ENCODE results near the gene KCNN1.

Gene KCNN1

GRCh38 chr19:17946965-17947784, 19.7 kb upstream of the KCNN1 start:
- DNase-seq: no peak
- Histone ChIP-seq H3K4me3 (ENCODE audit: low read depth, low read length) (peak overlapping the region; percentile 52), H3K27ac (no peak overlapping the region), H3K27me3 (replicated peaks) (peaks cover 32% of the 10 kb centered on the region), H3K36me3 (replicated peaks) (peaks cover 5% of the 10 kb centered on the region)
- in situ Hi-C loops (cut with HindIII; ENCODE audit: low pct_ligation_motif_present, low sequenced_read_pairs): no loop called here
- TF ChIP-seq CTCF (IDR thresholded peaks at IDR 0.05; ENCODE audit: low read depth, low read length, missing control alignments): peak; percentile 29

- no peak for TF ChIP-seq CTCF (IDR thresholded peaks at IDR 0.05; ENCODE audit: low read depth, low read length, missing control alignments)
- H3K4me3 ChIP-seq (ENCODE audit: low read depth, low read length): peak overlapping the region; percentile 52
- H3K27ac ChIP-seq: no peak overlapping the region
- DNase-seq: peak; percentile 72
- in situ Hi-C loops (cut with HindIII; ENCODE audit: low pct_ligation_motif_present, low sequenced_read_pairs): no loop called here
- peaks cover 5% of the 10 kb centered on the region for H3K36me3 ChIP-seq (replicated peaks)
- H3K27me3 ChIP-seq (replicated peaks): peaks cover 40% of the 10 kb centered on the region
Observed at GRCh38 chr19:17947815-17948513, 18.9 kb upstream of the KCNN1 start.

GRCh38 chr19:17948514-17948900, 18.4 kb upstream of the KCNN1 start:
- TF ChIP-seq CTCF (IDR thresholded peaks at IDR 0.05; ENCODE audit: low read depth, low read length, missing control alignments): no peak
- no peak for DNase-seq
- Histone ChIP-seq H3K36me3 (replicated peaks) (peaks cover 3% of the 10 kb centered on the region), H3K4me3 (ENCODE audit: low read depth, low read length) (peak overlapping the region; percentile 49), H3K27ac (no peak overlapping the region), H3K27me3 (replicated peaks) (peaks cover 45% of the 10 kb centered on the region)
- in situ Hi-C loops (cut with HindIII; ENCODE audit: low pct_ligation_motif_present, low sequenced_read_pairs): no loop called here

GRCh38 chr19:17948931-17949930, 17.7 kb upstream of the KCNN1 start:
- no peak for DNase-seq
- Histone ChIP-seq H3K4me3 (ENCODE audit: low read depth, low read length) (no peak overlapping the region), H3K27me3 (replicated peaks) (peaks cover 52% of the 10 kb centered on the region), H3K36me3 (replicated peaks) (no peaks in the 10 kb centered on the region), H3K27ac (no peak overlapping the region)
- in situ Hi-C loops (cut with HindIII; ENCODE audit: low pct_ligation_motif_present, low sequenced_read_pairs): no loop called here
- TF ChIP-seq CTCF (IDR thresholded peaks at IDR 0.05; ENCODE audit: low read depth, low read length, missing control alignments): no peak

- no peak for DNase-seq
- Histone ChIP-seq H3K27me3 (replicated peaks) (peaks cover 56% of the 10 kb centered on the region), H3K4me3 (ENCODE audit: low read depth, low read length) (no peak overlapping the region), H3K27ac (no peak overlapping the region), H3K36me3 (replicated peaks) (no peaks in the 10 kb centered on the region)
- in situ Hi-C loops (cut with HindIII; ENCODE audit: low pct_ligation_motif_present, low sequenced_read_pairs): loop anchor here (10.0 kb wide), 1 partner anchor 425 kb away; a partner anchor contains a TSS
- no peak for TF ChIP-seq CTCF (IDR thresholded peaks at IDR 0.05; ENCODE audit: low read depth, low read length, missing control alignments)
Observed at GRCh38 chr19:17949956-17950309, 17.0 kb upstream of the KCNN1 start.
